NCI-H446 (cell line): ENCODE data around the gene CCDC15.
A peak's percentile ranks its signal among the peaks of the same experiment; 100 is the strongest.
"Not testable (repeated sequence)": the region's sequence is repeated elsewhere in the genome, so short reads cannot be mapped to it uniquely, and the experiment has no call there.

ENCODE experiments used
- DNase-seq, 2 experiments: peaks; one replicate each; lab custom pipeline; 2025; lab: John Stamatoyannopoulos, UW

The CCDC15 gene

DNA sequence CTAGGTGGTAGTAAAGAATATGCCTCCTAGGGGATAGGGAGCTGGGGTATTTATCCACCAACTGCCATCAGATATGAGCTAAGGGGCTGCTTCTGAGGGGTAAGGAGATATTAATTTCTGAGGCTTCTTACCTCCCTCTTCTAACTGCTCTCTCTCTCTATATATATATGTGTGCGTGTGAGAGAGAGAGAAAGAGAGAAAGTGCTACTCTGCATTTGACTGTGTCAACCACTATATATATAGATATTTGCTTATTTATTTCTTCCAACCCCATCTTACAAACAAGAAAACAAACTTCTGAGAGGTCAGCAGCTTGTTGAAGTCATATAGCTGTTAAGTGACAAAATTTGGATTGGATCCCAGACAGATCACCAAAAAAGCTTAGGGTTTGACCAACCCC lies 12.3 kb upstream of the CCDC15 start:
- DNase-seq: no peak

DNA sequence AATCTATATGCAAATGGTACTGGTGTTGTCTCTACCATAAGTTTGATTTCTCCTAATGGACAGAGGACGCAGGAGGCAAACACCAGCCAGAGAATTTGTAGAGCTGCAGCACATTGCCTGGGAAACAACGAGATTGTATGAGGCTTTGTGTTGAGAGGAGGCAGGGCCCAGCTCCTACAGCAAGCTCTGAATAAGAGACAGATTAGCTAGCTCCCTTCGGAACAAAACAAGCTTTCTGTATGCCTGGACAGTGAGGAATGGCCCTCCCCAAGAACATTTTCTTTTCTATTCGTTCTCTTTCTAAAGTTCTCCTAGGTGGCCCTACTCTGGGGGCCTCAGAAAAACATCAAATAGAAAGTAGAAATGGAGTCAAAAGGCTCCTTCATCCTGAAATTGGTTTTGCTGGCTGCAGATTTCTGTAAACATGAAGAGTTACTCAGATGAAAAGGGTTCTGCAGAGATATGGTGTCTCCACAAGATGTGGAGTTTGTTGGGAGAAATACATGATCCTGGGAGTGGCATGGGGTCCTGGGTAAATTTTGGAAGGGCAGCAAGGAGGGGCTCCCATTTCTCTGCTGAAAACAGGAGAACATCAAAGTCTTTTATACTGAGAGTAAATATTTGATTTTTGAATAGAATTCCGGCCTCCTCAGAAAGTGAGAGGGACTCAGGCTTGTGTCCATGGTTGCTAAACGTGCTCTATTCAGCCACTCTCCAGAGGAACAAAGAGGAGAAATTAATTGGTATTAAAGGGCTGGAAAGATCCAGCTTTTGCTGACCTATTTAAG lies 11.3 kb upstream of the CCDC15 start:
- no peak for DNase-seq

DNA sequence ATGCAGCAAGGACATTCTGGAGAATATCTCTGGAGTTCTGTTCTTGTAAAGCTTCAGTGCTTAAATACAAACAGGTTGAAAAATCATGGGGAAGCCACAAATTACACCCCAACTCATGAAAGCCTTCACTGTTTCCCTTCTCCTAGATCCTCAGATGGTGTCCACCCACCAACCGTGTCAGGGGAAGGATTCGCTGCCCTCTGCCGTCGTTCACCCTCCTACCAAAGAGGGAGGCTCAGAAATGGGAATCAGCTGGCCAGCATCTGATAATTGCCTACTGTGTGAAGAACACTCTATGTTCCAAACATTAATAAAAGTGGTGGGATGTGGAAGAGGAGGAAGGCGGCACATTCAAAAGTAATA lies 10.8 kb upstream of the CCDC15 start:
- no peak for DNase-seq

DNA sequence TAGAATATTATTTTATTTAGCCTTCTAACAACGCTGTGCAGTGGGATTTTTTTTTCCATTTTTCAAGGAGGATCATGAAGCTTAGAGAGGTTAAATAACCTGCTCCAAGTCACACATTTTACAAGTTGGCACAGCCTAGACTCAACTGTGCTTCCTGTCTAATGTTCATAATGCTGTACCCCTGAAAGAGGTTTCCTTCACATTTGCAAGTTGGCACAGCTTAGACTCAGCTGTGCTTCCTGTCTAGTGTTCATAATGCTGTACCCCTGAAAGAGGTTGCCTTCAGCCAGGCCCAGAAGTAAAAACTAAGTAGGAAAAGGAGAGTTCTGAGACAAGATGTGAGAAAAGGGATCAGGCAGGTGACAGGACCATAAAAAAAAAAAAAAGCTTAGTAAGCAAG lies 10.3 kb upstream of the CCDC15 start:
- DNase-seq: no peak

DNA sequence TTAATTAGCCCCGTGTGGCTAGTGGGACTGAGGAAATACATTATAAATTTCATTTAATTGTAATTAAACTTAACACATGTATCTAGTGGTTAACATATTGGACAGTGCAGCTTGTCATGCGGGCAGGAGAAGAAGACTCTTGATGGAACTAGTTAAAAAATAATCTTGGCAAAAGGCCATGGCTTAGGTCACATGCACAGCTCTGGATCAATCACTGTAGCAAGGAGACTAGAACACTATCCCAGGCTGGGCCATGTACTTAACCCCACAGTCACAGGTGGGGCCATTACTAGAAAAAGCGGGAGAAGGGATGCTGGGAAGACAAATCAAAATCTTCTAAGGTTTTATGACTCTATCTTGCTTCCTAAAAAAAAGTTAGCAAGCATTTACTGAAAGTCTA lies 9.4 kb upstream of the CCDC15 start:
- DNase-seq: no peak

DNA sequence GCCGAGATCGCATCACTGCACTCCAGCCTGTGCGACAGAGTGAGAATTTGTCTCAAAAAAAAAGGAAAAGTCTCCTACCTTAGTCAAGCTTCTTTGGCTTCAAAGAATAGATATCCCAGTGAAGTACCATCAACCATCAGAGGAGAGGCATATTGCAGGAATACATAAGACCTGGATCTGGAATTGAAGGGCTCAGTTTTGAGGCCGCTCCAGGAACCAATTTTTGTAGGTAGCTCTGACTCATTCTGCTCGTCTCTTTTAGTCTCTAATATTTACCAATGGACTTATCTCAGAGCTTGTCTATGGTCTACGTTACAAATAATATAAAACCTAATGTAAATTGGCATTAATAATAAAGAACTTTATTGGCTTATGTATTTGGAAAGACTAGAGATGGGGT lies 8.2 kb upstream of the CCDC15 start:
- DNase-seq: no peak

DNA sequence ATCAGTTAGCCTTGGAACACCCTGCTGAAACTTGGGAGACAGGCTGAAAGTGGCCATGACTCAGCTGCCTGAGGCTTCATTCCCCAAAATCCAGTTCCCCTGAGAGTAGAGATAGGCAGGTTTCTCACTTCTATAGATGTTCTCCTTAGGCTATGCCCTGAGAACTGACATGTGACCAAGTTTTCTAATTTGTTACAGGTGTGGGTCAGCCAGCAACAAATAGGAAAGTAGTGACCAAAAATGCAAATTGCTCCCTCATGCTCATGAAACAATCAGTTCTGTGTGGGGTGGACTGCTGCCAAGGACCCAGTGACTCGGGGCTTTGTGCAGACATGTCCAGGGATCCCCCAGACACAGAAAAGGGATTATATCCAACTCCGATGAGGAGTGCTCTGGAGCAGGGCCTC lies 7.3 kb upstream of the CCDC15 start:
- no peak for DNase-seq

DNA sequence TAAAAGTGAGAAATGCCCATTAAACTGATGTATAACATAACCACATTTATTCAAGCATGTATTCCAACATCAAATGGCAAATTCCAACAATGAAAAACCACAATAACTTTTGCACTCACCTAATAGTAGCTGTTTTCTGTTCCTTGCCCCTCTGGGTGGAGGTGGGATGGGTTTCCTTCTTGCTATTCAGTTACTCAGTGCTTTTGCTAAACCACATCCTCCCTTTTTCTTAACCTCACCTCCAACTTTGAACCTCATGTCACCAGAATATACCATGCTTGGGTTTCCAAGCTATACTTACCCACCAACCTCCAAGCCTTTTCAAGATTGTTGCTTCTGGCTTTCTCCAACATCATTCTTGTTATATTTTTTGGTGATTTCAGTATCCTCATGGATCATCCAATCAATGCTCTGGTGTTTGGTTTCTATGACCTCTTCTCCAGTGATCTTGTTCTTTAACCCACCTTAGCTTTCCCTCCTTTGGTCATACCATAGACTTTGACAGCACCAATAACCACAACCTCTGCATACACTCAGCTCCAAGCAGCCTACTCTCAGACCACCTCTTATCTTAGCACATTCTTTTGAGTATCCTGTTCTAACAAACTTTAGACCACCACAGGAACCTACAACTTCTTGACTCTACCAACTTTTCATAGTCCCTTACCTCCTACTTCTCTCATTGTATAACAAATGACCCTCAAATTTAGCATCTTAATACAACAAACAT lies 3.2 kb upstream of the CCDC15 start:
- no peak for DNase-seq

DNA sequence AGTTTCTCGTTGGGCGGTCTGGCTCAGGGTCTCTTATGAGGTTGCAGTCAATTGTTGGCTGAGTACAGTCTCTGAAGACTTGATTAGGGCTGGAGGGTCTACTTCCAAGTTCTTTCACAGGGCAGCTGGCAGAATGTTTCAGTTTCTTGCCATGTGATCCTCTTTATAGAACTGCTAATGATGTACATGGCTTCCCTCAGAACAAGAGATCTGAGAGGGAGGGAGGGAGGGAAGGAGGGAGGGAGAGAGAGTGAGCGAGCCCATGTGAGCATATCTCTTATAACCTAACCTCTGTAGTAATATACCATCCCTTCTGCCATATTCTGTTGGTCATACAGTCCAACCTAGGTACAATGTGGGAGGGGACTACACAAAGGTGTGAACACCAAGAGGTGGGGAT lies 2.7 kb upstream of the CCDC15 start:
- DNase-seq: no peak

DNA sequence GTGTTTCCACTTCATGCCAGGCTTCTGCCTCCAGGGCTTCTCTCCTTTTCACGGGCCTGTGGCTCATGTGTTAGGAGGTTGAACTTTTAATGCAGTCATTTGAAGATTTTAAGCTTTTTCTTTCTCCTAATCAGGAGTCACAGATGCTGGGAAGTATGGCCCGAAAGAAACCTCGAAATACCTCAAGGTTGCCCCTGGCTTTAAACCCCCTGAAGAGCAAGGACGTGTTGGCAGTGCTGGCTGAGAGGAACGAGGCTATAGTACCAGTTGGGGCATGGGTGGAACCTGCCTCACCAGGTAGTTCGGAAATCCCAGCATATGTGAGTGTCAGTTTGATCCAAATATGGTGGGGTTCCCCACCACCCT lies 571 bp downstream of the CCDC15 start:
- no peak for DNase-seq

DNA sequence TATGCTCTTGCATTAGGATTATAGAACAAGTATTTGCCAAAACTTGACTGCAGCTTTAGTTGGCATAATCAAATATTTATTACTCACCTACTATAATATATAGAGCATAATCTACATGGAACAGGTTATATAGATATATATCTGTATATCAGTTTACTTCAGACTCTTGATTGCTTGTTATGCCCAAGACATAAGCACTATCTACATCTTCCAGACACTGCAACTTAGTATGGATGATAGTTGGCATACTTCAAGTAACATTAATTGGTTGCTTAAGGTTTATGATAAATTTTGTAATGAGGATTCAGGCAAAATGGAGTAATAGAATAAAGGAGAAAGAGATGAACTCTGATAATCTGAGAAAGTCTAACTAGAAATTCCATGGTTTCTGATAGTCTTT lies 1.0 kb downstream of the CCDC15 start:
- DNase-seq: no peak

DNA sequence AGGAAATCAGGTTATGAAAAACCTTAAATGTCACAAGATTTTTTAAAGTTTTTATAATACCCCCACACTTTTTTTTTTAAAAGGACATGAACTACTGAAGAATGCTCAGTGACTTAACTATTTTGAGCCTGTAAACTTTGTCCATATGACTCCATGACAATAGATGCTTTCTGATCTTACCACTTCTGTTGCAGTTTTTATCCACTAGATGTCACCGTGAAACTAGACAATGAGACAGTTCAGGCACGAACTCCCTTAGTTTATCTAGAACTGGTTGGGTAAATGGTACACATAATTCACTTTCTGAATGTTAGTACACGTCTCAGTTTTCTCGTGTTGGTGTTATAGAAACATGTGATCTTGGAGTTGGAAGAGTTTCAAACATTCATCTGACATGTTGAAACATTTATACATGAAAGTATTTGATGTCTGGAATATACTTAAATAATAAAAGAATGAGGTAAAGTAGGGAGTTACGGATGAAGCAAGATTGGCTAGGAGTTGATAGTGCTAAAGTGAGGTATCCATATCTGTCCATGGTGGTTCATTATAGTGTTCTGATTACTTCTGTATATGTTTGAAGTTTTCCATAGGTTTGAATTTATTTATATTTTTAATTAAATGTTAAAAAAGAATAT lies 8.1 kb downstream of the CCDC15 start:
- DNase-seq: peak; percentile 54 to 75

DNA sequence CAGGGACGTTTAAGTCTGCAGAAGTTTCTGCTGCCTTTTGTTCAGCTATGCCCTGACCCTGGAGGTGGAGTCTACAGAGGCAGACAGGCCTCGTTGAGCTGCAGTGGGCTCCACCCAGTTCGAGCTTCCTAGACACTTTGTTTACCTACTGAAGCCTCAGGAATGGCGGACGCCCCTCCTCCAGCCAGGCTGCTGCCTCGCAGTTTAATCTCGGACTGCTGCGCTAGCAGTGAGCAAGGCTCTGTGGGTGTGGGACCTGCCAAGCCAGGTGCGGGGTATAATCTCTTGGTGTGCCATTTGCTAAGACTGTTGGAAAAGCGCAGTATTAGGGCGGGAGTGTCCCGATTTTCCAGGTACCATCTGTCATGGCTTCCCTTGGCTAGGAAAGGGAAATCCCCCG lies 14.2 kb downstream of the CCDC15 start:
- DNase-seq: not testable (repeated sequence)

DNA sequence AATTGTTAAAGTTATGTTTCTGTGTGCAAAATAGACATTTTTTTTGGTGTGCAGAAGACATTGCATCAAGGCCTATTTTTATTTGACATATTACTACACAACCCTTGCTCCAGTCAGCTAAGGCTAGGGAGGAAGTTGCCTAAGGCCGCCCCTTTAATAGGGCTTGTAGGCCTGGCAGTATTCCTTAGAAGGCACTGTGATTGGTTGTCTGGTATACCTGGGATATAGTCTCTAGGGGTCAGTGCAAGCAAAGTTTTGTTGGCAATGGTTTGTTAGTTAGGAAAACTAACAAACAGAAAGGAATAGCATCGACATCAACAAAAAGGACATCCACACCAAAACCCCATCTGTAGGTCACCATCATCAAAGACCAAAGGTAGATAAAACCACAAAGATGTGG lies 16.9 kb downstream of the CCDC15 start:
- no peak for DNase-seq

DNA sequence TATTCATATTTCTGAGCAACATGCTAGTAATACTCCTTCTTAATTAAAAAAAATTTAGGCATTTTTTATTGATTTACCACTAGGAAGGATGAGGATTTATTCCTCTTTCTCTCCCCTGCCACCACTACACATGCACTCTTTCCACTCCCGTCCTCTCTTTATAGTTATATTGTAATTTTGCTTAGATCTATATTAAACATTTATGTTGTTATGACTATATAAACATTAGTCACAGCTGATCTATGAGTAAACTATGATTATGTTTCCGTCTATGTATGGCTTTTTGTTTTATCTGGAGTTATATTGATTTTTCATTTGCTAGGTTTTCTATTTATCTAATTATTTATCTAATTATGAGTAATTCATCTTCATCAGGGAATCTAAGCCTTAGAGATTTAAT lies 17.8 kb downstream of the CCDC15 start:
- DNase-seq: no peak

DNA sequence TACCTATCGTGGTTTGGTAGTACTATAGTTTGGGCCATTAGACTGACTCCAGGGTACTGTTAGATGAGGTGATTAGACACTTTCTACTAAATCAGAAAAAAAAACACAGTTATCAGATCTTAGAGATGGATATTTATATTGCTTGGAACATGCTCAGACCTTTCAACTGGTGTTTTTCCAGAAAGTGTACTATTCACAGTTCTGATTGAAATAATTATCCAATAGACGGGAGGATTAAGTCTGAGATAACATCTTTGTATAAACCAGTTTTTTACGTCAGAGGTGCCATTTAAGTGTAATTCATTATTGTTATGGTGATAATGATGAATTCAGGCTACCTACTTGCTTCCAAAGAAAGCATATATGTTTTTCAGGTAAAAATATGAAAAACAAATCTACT lies 22.5 kb downstream of the CCDC15 start:
- no peak for DNase-seq

DNA sequence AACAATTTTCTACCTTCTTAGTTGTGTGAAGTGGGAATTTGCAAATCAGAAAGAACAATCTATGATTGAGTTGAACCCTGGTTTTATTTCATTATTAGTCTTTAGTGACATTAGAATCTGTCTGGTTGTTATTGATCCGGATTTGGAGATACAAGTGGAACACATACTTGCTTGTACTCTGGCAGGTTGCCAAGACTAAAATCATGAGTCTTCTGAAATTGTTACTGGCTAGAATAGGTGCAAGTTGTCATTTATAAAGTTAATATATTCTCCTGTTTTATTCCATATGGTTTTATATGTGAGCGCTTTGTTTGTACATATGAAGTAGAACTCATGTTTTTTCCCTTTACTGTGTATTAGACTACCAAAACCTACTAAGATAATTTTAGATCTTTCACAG lies 23.0 kb downstream of the CCDC15 start:
- DNase-seq: no peak

DNA sequence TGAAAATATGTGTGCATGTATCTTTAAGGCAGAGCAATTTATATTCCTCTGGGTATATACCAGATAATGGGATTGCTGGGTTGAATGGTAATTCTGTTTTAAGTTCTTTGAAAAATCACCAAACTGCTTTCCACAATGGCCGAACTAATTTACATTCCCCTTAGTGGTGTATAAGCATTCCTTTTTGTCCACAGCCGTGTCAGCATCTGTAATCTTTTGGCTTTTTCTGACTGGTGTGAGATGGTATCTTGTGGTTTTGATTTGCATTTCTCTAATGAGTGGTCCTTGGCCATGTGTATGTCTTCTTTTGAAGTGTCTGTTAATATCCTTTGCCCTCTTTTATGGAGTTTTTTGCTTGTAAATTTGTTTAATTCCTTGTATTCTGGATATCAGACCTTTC lies 24.3 kb downstream of the CCDC15 start:
- DNase-seq: no peak

DNA sequence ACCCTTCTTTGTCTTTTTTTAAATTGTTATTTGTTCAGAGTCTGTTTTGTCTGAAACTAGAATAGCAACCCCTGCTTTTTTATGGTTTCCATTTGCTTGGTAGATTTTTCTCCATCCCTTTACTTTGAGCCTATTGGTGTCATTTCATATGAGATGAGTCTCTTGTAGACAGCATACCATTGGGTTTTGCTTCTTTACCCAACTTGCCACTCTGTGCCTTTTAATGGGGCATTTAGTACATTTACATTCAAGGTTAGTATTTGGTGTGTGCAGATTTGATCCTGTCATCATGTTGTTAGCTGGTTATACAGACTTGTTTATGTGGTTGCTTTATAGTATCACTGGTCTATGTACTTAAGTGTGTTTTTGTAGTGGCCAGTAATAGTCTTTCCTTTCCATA lies 28.0 kb downstream of the CCDC15 start:
- no peak for DNase-seq

DNA sequence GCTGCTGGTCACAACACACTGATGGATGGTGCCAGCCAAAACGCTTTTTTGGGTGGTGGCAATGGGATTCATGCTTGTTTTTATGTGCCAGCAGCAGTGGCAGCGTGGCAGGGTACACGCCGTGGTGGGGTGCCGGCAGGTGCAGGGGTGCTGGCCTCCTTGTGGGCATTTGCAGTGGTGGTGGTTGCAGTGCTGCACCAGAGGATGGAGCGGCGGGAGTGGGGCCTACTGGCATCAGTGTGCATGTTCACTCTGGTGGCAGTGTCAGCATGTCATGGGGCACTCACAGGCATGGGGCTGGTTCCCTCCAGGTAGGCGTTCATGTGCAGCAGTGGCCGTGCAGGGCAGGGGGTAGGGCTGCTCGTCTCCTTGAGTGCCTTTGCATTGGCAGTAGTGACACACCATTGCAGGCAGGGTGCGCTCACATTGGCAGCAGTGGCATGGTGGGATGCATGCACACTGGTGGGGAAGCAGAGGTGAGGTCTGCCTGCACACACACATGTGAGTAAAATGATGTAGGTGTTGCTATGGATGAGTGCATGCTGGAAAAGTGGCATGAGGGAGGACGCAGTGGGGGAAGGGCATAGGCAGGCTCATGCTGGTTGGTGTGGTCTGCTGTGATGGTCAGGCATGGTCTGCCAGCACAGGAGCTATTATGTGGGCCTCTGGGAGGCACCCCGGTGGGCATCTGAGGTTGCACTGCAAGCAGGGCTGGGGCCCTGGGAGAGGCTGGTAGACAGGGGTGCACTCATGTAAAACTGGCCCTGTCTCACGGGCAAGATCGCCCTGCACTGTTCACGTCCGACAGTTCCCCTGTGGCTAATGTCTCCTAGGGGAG lies 29.9 kb downstream of the CCDC15 start:
- no peak for DNase-seq

DNA sequence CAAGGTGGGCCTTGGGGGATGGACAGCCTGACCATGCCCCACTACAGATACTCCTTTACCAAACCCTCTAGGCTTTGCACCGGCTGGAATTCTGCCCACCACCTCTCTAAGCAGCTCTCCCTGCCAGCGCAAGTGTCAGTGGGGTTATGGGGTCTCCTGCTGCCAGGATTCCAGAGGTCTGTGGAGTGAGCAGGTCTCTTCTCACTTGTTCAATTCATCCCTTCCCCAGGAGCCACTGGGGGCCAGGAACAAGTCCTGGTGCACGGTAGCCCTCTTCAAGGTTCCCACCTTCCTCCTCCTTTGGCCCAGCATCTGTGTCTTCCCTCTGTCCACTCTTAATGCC lies 30.5 kb downstream of the CCDC15 start:
- DNase-seq: no peak

DNA sequence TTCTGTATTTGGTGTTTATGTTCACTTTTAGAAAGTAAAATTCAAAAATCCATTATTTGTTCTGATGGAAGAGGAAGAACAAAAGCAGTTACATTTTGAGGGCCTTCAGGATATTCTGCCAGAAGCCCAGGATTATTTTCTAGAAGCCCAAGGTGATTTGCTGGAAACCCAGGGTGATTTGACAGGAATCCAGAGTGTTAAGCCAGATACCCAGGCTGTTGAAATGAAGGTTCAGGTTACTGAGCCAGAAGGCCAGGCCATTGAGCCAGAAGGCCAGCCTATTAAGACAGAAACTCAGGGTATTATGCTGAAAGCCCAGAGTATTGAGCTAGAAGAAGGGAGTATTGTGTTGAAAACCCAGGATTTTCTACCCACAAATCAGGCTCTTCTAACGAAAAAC lies 33.1 kb downstream of the CCDC15 start:
- DNase-seq: no peak

DNA sequence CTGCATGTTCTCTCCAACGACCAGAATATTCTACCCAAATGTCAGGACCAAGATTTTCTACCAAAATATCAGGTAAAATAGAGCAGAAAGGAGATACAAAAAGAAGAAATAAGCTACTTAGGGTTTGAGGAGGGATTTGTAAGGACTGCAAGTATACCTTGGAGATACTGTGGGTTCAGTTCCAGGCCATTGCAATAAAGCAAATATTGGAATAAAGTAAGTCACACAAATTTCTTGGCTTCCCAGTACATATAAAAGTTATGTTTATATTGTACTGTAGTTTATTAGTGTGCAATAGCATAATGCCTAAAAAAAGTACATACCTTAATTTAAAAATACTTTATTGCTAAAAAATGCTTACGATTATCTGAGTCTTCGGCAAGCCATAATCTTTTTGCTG lies 34.1 kb downstream of the CCDC15 start:
- DNase-seq: no peak
